IMR-90 (cell line): ENCODE data around the gene PSMD11. TPM values are rescaled to one million over a fixed set of nuclear protein-coding genes. Genes with fewer than 3 reads are reported as not detected.

Source experiments
- ATAC-seq: fragments of 200-7000 bp; cut with Tn5 transposase; 2 replicates; pipeline ENCODE4 v1.9.1; 2020; ENCODE audit warnings: low read depth, mild to moderate bottlenecking, moderate library complexity
- BruUV-seq: library from RNA; stranded (reverse); fragments of 400-500 nt; replicated peaks from 2 replicates; lab custom pipeline; 2021; lab: Mats Ljungman, UMichigan
- CTCF ChIA-PET: fragments of 300-600 bp; formaldehyde crosslinking; extraction: SDS; loops from one replicate; lab custom pipeline; 2021; ENCODE audit warnings: antibody characterized with exemption; lab: Yijun Ruan, JAX
- POLR2A ChIA-PET: fragments of 300-600 bp; sonication (Branson Sonifier 250); formaldehyde crosslinking; loops from one replicate; lab custom pipeline; 2022; ENCODE audit warnings: antibody characterized with exemption; ENCODE audit not compliant: unreplicated experiment; lab: Charles Lee
- DNase-seq: peaks from one replicate; pipeline ENCODE4 v3.0.0; 2013
- H2AFZ ChIP-seq: replicated peaks from 2 replicates; pipeline ENCODE3; 2013; ENCODE audit warnings: low read length, mild to moderate bottlenecking; ENCODE audit not compliant: poor library complexity
- H2AK5ac ChIP-seq: 2 replicates; pipeline ENCODE4 v1.6.1; 2013; ENCODE audit warnings: low read depth, low read length, inconsistent platforms
- H2AK9ac ChIP-seq: replicated peaks from 2 replicates; pipeline ENCODE3; 2013; ENCODE audit warnings: mild to moderate bottlenecking, low read depth, low read length, moderate library complexity; ENCODE audit not compliant: poor library complexity
- H2BK120ac ChIP-seq: 2 replicates; pipeline ENCODE4 v1.6.1; 2013; ENCODE audit warnings: low read depth, low read length, inconsistent platforms
- H2BK15ac ChIP-seq: 3 replicates; pipeline ENCODE4 v1.6.1; 2013; ENCODE audit warnings: low read depth, low read length, inconsistent platforms
- H2BK20ac ChIP-seq: 2 replicates; pipeline ENCODE4 v1.6.1; 2013; ENCODE audit warnings: low read depth, mild to moderate bottlenecking, inconsistent platforms, low read length, moderate library complexity
- H2BK5ac ChIP-seq: 2 replicates; pipeline ENCODE4 v1.6.1; 2013; ENCODE audit warnings: mild to moderate bottlenecking, low read depth, low read length, inconsistent platforms; ENCODE audit not compliant: poor library complexity, severe bottlenecking
- H3K14ac ChIP-seq: replicated peaks from 2 replicates; pipeline ENCODE4 v1.6.1; 2013; ENCODE audit warnings: low read depth, low read length, inconsistent platforms
- H3K18ac ChIP-seq: 2 replicates; pipeline ENCODE4 v1.6.1; 2013; ENCODE audit warnings: low read depth, low read length, control low read depth
- H3K23ac ChIP-seq: 2 replicates; pipeline ENCODE4 v1.6.1; 2013; ENCODE audit warnings: low read depth, low read length, inconsistent platforms
- H3K27ac ChIP-seq: 2 replicates; pipeline ENCODE4 v1.5.1; 2013; ENCODE audit warnings: mild to moderate bottlenecking, control low read depth, low read length; ENCODE audit not compliant: insufficient read depth
- H3K27me3 ChIP-seq: 2 replicates; pipeline ENCODE4 v1.6.1; 2013; ENCODE audit warnings: low read length; ENCODE audit not compliant: control insufficient read depth, insufficient read depth
- H3K36me3 ChIP-seq: 2 replicates; pipeline ENCODE4 v1.6.1; 2013; ENCODE audit warnings: low read length, mixed read lengths; ENCODE audit not compliant: control insufficient read depth, insufficient read depth
- H3K4ac ChIP-seq: 2 replicates; pipeline ENCODE4 v1.6.1; 2013; ENCODE audit warnings: low read depth, low read length, inconsistent platforms
- H3K4me1 ChIP-seq: 2 replicates; pipeline ENCODE4 v1.6.1; 2013; ENCODE audit warnings: low read length, mixed read lengths; ENCODE audit not compliant: control insufficient read depth, insufficient read depth
- H3K4me2 ChIP-seq: 2 replicates; pipeline ENCODE4 v1.6.1; 2013; ENCODE audit warnings: low read depth, mild to moderate bottlenecking, control low read depth, low read length, moderate library complexity
- H3K4me3 ChIP-seq: 2 replicates; pipeline ENCODE4 v1.5.1; 2013; ENCODE audit warnings: low read depth, mild to moderate bottlenecking, control low read depth, low read length, moderate library complexity; ENCODE audit not compliant: insufficient read depth
- H3K56ac ChIP-seq: 2 replicates; pipeline ENCODE4 v1.6.1; 2013; ENCODE audit warnings: low read length, inconsistent platforms; ENCODE audit not compliant: insufficient read depth; ENCODE audit errors: extremely low read depth
- H3K79me1 ChIP-seq, 2 experiments: 2 replicates each; pipeline ENCODE4 v1.6.1; 2013; ENCODE audit warnings: low read length in 2 of 2, inconsistent platforms in 1 of 2, low read depth in 1 of 2
- H3K9ac ChIP-seq: 2 replicates; pipeline ENCODE4 v1.6.1; 2013; ENCODE audit warnings: low read depth, low read length, control low read depth
- H3K9me1 ChIP-seq: 2 replicates; pipeline ENCODE4 v1.6.1; 2013; ENCODE audit warnings: low read length, inconsistent platforms; ENCODE audit not compliant: insufficient read depth
- H3K9me3 ChIP-seq: 2 replicates; pipeline ENCODE4 v1.6.1; 2013; ENCODE audit warnings: low read length; ENCODE audit not compliant: control insufficient read depth, insufficient read depth
- H4K20me1 ChIP-seq: 2 replicates; pipeline ENCODE4 v1.6.1; 2013; ENCODE audit warnings: low read length, inconsistent platforms; ENCODE audit not compliant: insufficient read depth
- H4K5ac ChIP-seq: 2 replicates; pipeline ENCODE4 v1.6.1; 2013; ENCODE audit warnings: mild to moderate bottlenecking, low read depth, low read length, control low read depth
- H4K8ac ChIP-seq, 2 experiments: 2 replicates each; pipeline ENCODE4 v1.6.1; 2013; ENCODE audit warnings: low read depth in 2 of 2, low read length in 2 of 2, control low read depth in 1 of 2, inconsistent platforms in 1 of 2
- H4K91ac ChIP-seq: 2 replicates; pipeline ENCODE4 v1.6.1; 2013; ENCODE audit warnings: low read depth, low read length, inconsistent platforms; ENCODE audit not compliant: insufficient read depth
- BHLHE40 ChIP-seq: fragments of 150-350 bp; IDR thresholded peaks from 2 replicates; pipeline ENCODE4 v1.6.1; 2016; ENCODE audit warnings: mild to moderate bottlenecking, low read depth, low read length
- CHD1 ChIP-seq: IDR thresholded peaks from 2 replicates; pipeline ENCODE4 v1.6.1; 2012; ENCODE audit warnings: low read depth, low read length, improper control_type of control experiment
- ELK1 ChIP-seq: fragments of 150-350 bp; IDR thresholded peaks from 2 replicates; pipeline ENCODE4 v1.6.1; 2016; ENCODE audit warnings: low read depth, mild to moderate bottlenecking, low read length, moderate library complexity, borderline replicate concordance
- FOS ChIP-seq: fragments of 150-350 bp; IDR thresholded peaks from 2 replicates; pipeline ENCODE4 v1.6.1; 2016; ENCODE audit warnings: low read depth, low read length
- MAZ ChIP-seq: IDR thresholded peaks from 2 replicates; pipeline ENCODE4 v1.6.1; 2012; ENCODE audit warnings: low read depth, mild to moderate bottlenecking, low read length, improper control_type of control experiment, moderate library complexity, borderline replicate concordance
- NFE2L2 ChIP-seq: fragments of 150-350 bp; IDR thresholded peaks from 2 replicates; pipeline ENCODE4 v1.6.1; 2016; ENCODE audit warnings: low read depth, mild to moderate bottlenecking, low read length
- POLR2A ChIP-seq: IDR thresholded peaks from 2 replicates; pipeline ENCODE4 v1.6.1; 2012; ENCODE audit warnings: mild to moderate bottlenecking, low read depth, low read length
- RAD21 ChIP-seq: IDR thresholded peaks from 2 replicates; pipeline ENCODE4 v1.6.1; 2012; ENCODE audit warnings: low read length, improper control_type of control experiment
- RCOR1 ChIP-seq: IDR thresholded peaks from 2 replicates; pipeline ENCODE4 v1.6.1; 2012; ENCODE audit warnings: mild to moderate bottlenecking, low read length, improper control_type of control experiment; ENCODE audit not compliant: insufficient replicate concordance
- SMC3 ChIP-seq: fragments of 150-350 bp; IDR thresholded peaks from 2 replicates; pipeline ENCODE4 v1.6.1; 2016; ENCODE audit warnings: low read depth, mild to moderate bottlenecking, antibody characterized with exemption, low read length, moderate library complexity
- WGBS, 2 experiments: methylation state at CpG; one replicate each; pipeline versions ENCODE4 v1.1.5 to v1.1.7; 2013; ENCODE audit warnings: missing lambda C conversion rate in 2 of 2; ENCODE audit not compliant: insufficient read length in 1 of 2; ENCODE audit errors: extremely low coverage in 2 of 2; 5-methylcytosine and 5-hydroxymethylcytosine counted together
- dilution Hi-C: fragments of 300-500 bp; cut with HindIII; formaldehyde crosslinking; loops from one replicate; pipeline ENCODE4 v1.14.3; 2018; ENCODE audit warnings: low sequenced_read_pairs; ENCODE audit not compliant: unreplicated experiment
- in situ Hi-C: fragments of 300-500 bp; cut with MboI; formaldehyde crosslinking; loops from 3 replicates; pipeline ENCODE4 v1.14.3; 2019; ENCODE audit warnings: low sequenced_read_pairs, inconsistent platforms, mixed read lengths
- intact Hi-C: fragments of 100-400 bp; cut with micrococcal nuclease; formaldehyde crosslinking; loops from 2 replicates; pipeline ENCODE4 v1.10.0; 2022
- polyA plus RNA-seq, 3 experiments: library from polyadenylated mRNA; depleted of rRNA; stranded (reverse); fragments of >200 nt; gene quantifications; 2 replicates each; pipeline ENCODE4 v1.2.3, GENCODE V29; 2012; ENCODE audit warnings: low replicate concordance in 1 of 3
- total RNA-seq: library from RNA; depleted of rRNA; stranded (reverse); fragments of >200 nt; gene quantifications from 2 replicates; pipeline ENCODE4 v1.2.3, GENCODE V29; 2012

Gene PSMD11
- total and polyA plus RNA-seq, 2 of the 4 experiments (the other 2 are of a cell fraction) = 64.7 to 85.9 TPM

- Histone ChIP-seq H2BK120ac (no peak overlapping the region), H3K23ac (no peak overlapping the region), H3K79me1 (no peaks in the 10 kb centered on the region), H4K20me1 (no peaks in the 10 kb centered on the region), H3K9me1 (no peaks in the 10 kb centered on the region; the same call in 1 of the 2 replicates), H3K18ac (no peak overlapping the region), H3K27me3 (peaks cover 19% of the 10 kb centered on the region), H3K14ac (no peak overlapping the region), H3K4ac (no peak overlapping the region), H2BK20ac (no peak overlapping the region), H2AK9ac (no peak overlapping the region), H4K5ac (no peak overlapping the region), H4K91ac (no peak overlapping the region), H2BK15ac (no peak overlapping the region), H3K36me3 (no peaks in the 10 kb centered on the region), H4K8ac (no peak overlapping the region), H3K9ac (no peak overlapping the region), H3K27ac (no peak overlapping the region), H2AK5ac (no peak overlapping the region), H3K4me3 (no peak overlapping the region), H2AFZ (no peak overlapping the region), H3K56ac (no peak overlapping the region), H3K4me1 (no peaks in the 10 kb centered on the region), H3K4me2 (no peak overlapping the region), H3K9me3 (no peaks in the 10 kb centered on the region), H2BK5ac (no peak overlapping the region)
- no TSS peak for BruUV-seq
- in situ Hi-C loops = no loop called here
- DNase-seq (no peak), ATAC-seq (no peak)
- WGBS, 2 experiments = 60% methylated on average over 1 of the region's 2 CpGs; no CpG with 5 or more reads in 1 of the 2 experiments
- dilution Hi-C loops = no loop called here
- intact Hi-C loops = no loop called here
- ChIA-PET POLR2A (no interaction called here), CTCF (interaction anchor here (0.6 kb wide), 1 partner anchor 36 kb away, joined by 5 read pairs; no protein-coding TSS in a partner anchor)
- TF ChIP-seq FOS (no peak), RCOR1 (no peak), POLR2A (no peak), ELK1 (no peak), MAZ (no peak), BHLHE40 (no peak), CHD1 (no peak), RAD21 (no peak), SMC3 (no peak), NFE2L2 (no peak)
These were observed 68.0 kb downstream of the PSMD11 start for GRCh38 chr17:32512328-32512727.
